Measurements from ENCODE around the gene IGF1R.

- no peak for TF ChIP-seq NFATC3 (CRISPR knock-in tag; IDR thresholded peaks at IDR 0.05)
- TF ChIP-seq ETV5 (CRISPR knock-in tag; IDR thresholded peaks at IDR 0.05; ENCODE audit: borderline replicate concordance), result no peak
- no peak for TF ChIP-seq ZNF431 (CRISPR knock-in tag; IDR thresholded peaks at IDR 0.05; ENCODE audit: borderline replicate concordance, low read depth)
- TF ChIP-seq ISL2 (CRISPR knock-in tag; IDR thresholded peaks at IDR 0.05), result no peak
- TF ChIP-seq MEIS2 (CRISPR knock-in tag; IDR thresholded peaks at IDR 0.05), result no peak
Observed at GRCh38 chr15:98802187-98802586, 153.8 kb downstream of the IGF1R start.
